Kidney glomerular epithelial cell (primary cell): ENCODE measurements around the gene NCKAP5.
"Not testable (repeated sequence)": the region's sequence is repeated elsewhere in the genome, so short reads cannot be mapped to it uniquely, and the experiment has no call there.

Experiments
- DNase-seq: peaks from one replicate; lab custom pipeline; 2025; lab: John Stamatoyannopoulos, UW

The NCKAP5 gene

GRCh38 chr2:133266041-133266925, 302.0 kb downstream of the NCKAP5 start:
- DNase-seq: no peak

GRCh38 chr2:133265432-133265949, 302.8 kb downstream of the NCKAP5 start:
- no peak for DNase-seq

- DNase-seq: no peak
Observed at GRCh38 chr2:133264989-133265401, 303.3 kb downstream of the NCKAP5 start.

GRCh38 chr2:133262893-133263292, 305.4 kb downstream of the NCKAP5 start:
- no peak for DNase-seq

GRCh38 chr2:133255360-133255759, 312.9 kb downstream of the NCKAP5 start:
- DNase-seq: no peak

- no peak for DNase-seq
Observed at GRCh38 chr2:133253793-133254192, 314.5 kb downstream of the NCKAP5 start.

GRCh38 chr2:133252780-133253355, 315.4 kb downstream of the NCKAP5 start:
- no peak for DNase-seq

GRCh38 chr2:133249362-133249761, 318.9 kb downstream of the NCKAP5 start:
- DNase-seq: no peak

- DNase-seq: no peak
Observed at GRCh38 chr2:133248264-133248663, 320.0 kb downstream of the NCKAP5 start.

- DNase-seq: no peak
Observed at GRCh38 chr2:133247631-133248030, 320.6 kb downstream of the NCKAP5 start.

GRCh38 chr2:133241224-133241571, 327.1 kb downstream of the NCKAP5 start:
- no peak for DNase-seq

GRCh38 chr2:133240491-133241223, 327.6 kb downstream of the NCKAP5 start:
- DNase-seq: no peak

- no peak for DNase-seq
Observed at GRCh38 chr2:133235968-133236367, 332.3 kb downstream of the NCKAP5 start.

GRCh38 chr2:133232556-133232955, 335.7 kb downstream of the NCKAP5 start:
- DNase-seq: no peak

- no peak for DNase-seq
Observed at GRCh38 chr2:133231264-133231663, 337.0 kb downstream of the NCKAP5 start.

- no peak for DNase-seq
Observed at GRCh38 chr2:133229974-133230373, 338.3 kb downstream of the NCKAP5 start.

GRCh38 chr2:133223226-133223625, 345.0 kb downstream of the NCKAP5 start:
- DNase-seq: no peak

- DNase-seq: no peak
Observed at GRCh38 chr2:133221398-133221797, 346.9 kb downstream of the NCKAP5 start.

GRCh38 chr2:133218204-133218603, 350.1 kb downstream of the NCKAP5 start:
- no peak for DNase-seq

- no peak for DNase-seq
Observed at GRCh38 chr2:133215477-133215876, 352.8 kb downstream of the NCKAP5 start.

- DNase-seq: no peak
Observed at GRCh38 chr2:133213651-133214050, 354.6 kb downstream of the NCKAP5 start.

GRCh38 chr2:133209325-133209724, 358.9 kb downstream of the NCKAP5 start:
- no peak for DNase-seq

GRCh38 chr2:133206666-133207065, 361.6 kb downstream of the NCKAP5 start:
- DNase-seq: not testable (repeated sequence)
